ENCODE measurements around the gene DECR2.
A peak's percentile ranks its signal among the peaks of the same experiment; 100 is the strongest.
"Not testable (repeated sequence)": the region's sequence is repeated elsewhere in the genome, so short reads cannot be mapped to it uniquely, and the experiment has no call there.

DECR2 gene

GRCh38 chr16:400061-400591 lies 1.6 kb upstream of the DECR2 start:
- no peak for DNase-seq (ENCODE audit: low read depth, low spot score)

DNA sequence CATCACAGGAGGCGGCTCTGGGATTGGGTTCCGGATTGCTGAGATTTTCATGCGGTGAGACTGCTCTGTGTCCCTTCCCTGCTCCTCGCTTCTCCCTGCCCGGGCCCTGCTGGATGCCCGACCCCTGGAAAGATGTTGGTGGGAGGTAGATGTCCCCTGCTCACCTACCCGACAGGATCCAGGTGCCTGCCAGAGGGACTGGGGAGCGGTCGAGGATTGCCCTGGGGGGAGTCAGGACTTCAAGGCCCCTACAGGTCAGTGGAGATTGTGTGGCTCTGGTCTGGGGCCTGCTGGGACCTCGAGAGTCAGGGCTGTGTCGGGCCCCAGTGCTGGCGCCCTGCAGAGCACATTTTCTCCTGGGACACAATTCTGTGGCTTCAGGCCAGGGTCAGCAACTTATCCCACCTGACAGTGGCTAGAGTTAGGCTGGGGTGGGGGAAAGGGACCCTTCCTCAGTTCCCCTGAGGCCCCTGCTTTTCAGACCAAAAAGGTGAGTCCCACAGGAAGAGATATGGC lies 3.3 kb downstream of the DECR2 start:
- DNase-seq (ENCODE audit: low read depth, low spot score): no peak

DNA sequence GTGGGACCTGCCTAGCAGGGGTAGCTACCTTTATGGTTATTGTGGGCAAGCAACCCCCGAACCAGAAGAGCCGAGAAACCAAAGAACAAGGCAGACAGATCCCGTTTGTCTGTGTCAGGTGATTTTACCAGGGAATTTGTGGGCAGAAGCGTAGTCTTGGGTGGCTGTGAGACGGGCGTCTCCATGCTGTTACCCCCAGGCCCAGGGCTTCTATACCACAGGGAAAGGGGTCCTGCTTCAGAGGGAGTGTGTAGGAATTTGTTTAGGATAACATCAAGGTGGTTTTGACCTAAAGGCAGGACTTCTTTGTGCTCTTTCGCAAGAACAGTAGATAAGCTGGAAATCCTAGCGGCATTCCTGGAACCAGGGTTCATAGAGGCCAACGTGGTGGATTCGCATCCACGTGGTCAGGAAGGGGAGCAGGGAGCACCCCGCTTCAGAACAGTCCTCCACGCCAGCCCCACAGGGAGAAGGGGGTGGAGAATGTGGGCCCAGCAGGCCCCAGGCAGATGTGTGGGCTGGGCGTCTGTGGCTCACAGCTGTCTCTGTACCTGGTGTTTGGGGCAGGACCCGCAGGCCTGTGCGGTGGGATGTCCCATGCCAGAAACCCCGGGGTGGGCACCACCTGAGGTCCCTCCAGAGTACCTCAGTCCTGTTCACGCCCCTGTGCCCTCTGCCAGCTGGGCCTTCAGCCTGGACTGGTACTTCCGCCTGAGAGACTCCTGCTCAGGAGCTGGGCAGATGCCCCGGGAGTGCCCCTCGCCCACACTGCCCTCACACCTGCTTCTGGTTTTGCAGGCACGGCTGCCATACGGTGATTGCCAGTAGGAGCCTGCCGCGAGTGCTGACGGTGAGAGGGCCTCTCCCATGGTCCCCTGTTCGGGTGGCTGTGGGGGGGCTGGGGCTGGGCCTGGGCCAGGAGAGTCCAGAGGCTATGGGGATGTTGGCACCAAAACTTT lies 4.1 kb downstream of the DECR2 start:
- no peak for DNase-seq (ENCODE audit: low read depth, low spot score)

DNA sequence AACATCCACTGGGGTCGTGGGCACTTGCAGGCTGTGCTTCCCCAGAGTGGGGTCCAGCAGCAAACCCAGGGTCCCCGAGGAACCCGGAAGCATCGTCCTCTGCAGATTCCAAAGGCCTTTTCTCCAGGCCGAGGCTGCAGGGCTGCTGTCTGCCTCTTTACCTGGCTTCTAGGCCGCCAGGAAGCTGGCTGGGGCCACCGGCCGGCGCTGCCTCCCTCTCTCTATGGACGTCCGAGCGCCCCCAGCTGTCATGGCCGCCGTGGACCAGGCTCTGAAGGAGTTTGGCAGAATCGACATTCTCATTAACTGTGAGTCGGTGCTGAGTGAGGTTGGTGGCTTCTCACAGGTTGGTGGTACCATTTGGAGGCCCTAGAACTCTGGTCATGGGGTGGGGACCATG lies 5.6 kb downstream of the DECR2 start:
- DNase-seq (ENCODE audit: low read depth, low spot score): no peak

DNA sequence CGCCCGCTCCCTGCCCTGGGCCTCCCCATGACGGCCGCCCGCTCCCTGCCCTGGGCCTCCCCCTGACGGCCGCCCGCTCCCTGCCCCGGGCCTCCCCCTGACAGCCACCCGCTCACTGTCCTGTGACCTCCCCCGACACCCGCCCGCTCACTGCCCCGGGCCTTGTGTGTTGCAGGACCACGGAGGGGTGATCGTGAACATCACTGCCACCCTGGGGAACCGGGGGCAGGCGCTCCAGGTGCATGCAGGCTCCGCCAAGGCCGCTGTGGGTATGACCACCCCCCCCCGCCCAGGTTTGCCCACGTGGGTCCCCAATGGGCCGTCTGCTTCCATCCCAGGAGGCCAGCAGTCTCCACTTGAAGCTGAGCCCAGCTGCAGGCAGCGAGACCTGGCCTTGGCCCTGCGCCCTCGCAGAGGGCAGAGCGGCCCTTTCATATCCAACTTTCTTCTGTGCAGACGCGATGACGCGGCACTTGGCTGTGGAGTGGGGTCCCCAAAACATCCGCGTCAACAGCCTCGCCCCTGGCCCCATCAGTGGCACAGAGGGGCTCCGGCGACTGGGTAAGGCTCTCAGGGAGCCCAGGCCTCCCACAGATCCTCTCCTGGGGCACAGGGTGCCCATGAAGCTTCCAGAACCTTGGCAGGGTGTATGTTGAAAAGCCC lies 9.0 kb downstream of the DECR2 start:
- no peak for DNase-seq (ENCODE audit: low read depth, low spot score)

GRCh38 chr16:411576-412265 lies 10.0 kb downstream of the DECR2 start:
- DNase-seq (ENCODE audit: low read depth, low spot score): no peak

DNA sequence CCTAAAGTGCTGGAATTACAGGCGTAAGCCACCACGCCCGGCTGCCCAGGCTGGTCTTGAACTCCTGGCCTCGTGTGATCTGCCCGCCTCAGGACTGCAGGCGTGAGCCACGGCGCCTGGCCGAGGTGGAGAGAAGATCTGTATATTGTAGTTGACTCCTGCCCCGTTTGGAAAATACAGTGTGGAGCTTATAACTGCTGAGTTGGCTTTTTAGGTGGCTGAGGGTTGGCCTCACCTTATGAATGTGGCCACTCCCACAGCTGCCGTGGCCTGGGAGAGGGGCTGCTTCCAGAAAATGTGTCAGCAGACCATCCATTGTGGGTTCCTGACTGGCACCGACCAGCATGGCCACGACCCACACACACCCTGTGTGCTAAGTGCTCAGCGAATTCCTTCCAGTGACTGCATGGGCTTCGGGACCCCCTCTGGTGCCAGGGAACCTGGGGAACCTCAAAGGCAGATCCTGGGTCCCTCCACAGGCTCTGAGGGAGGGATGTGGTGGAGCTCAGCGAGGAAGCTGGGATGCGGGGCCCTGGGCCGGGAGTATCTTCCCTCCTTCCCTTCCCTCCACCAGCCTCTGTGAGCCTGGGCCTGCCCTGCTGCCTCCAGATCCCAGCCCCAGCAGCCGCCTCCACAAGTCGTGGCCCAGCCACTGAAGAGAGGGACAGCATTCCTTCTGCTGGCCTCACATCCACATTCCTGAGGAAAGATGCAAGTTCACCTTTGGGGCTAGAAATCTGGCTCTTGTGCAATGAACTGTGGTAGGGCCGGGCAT lies 12.9 kb downstream of the DECR2 start:
- DNase-seq (ENCODE audit: low read depth, low spot score): no peak

- not testable (repeated sequence) for DNase-seq (ENCODE audit: low read depth, low spot score)
Observed at GRCh38 chr16:415170-415498, 13.4 kb downstream of the DECR2 start.

DNA sequence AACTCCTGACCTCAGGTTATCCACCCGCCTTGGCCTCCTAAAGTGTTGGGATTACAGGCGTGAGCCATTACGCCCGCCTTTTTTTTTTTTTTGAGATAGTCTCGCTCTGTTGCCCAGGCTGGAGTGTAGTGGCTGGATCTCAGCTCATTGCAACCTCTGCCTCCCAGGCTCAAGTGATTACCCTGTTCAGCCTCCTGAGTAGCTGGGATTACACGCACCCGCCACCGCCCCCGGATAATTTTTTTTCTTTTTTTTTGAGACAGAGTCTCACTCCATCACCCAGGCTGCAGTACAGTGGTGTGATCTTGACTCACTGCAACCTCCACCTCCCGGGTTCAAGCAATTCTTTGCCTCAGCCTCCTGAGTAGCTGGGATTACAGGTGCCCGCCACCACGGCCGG lies 20.5 kb downstream of the DECR2 start:
- not testable (repeated sequence) for DNase-seq (ENCODE audit: low read depth, low spot score)

- DNase-seq (ENCODE audit: low read depth, low spot score): no peak
Observed at GRCh38 chr16:424033-424622, 22.4 kb downstream of the DECR2 start.

DNA sequence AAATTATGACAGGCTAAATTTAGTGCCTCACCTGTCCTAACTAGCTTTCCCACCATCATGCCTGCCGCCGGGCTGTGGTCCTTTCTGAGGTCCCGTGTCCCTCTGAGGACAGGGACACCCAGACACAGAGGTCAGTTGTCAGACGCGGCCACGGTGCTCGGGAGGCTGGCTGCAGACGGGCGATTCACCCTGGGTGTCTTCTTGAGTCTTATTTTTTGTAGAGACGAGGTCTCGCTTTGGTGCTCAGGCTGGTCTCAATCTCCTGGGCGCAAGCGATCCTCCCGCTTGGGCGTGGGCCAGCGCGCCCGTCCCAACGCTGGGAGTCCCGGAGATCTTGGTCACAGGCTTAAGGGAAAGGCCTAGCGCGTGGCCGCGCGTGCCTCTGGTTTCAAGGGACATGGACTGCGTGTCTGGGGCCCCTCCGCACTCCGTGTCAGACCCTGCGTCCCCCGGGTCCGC lies 23.0 kb downstream of the DECR2 start:
- DNase-seq (ENCODE audit: low read depth, low spot score): no peak

GRCh38 chr16:425082-425718 lies 23.5 kb downstream of the DECR2 start, which contains the start of gene RAB11FIP3:
RAB11FIP3 (plus strand) TSS chr16:425649; CDS start chr16:426007, 358 bp downstream.
- DNase-seq (ENCODE audit: low read depth, low spot score): peak; percentile 57

DNA sequence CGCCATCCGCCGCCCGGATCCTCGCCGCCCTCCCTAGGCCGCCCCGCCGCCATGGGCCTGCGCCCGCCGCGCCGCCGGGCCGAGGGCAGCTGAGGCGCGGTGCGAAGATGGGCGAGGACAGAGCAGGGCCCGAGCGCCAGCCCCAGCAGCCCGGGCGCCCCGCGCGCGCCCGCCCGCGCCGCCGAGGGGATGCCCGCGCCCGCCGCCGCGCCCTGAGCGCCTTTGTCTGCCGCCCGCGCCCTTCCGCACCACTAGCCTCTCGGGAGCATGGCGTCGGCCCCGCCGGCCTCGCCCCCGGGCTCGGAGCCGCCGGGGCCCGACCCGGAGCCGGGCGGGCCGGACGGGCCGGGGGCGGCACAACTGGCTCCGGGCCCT lies 24.0 kb downstream of the DECR2 start:
- no peak for DNase-seq (ENCODE audit: low read depth, low spot score)

DNA sequence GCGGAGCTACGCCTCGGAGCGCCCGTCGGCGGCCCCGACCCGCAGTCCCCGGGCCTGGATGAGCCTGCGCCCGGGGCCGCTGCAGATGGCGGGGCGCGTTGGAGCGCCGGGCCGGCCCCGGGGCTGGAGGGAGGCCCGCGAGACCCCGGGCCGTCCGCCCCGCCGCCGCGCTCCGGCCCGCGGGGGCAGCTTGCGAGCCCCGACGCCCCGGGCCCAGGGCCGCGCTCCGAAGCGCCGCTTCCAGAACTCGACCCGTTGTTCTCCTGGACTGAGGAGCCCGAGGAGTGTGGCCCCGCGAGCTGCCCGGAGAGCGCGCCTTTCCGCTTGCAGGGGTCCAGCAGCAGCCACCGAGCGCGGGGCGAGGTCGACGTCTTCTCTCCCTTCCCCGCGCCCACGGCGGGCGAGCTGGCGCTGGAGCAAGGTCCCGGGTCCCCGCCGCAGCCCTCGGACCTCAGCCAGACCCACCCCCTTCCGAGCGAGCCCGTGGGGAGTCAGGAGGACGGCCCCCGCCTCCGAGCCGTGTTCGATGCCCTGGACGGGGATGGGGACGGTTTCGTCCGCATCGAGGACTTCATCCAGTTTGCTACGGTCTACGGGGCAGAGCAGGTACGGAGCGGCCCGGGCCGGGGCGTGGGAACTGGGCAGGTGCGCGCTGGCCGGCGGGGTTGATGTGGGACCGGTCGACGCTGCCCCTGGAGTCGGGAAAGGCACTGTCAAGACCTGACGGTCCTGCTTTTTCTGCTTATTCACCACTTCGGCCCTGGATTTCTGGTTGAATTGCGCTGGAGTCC lies 24.6 kb downstream of the DECR2 start:
- no peak for DNase-seq (ENCODE audit: low read depth, low spot score)

DNA sequence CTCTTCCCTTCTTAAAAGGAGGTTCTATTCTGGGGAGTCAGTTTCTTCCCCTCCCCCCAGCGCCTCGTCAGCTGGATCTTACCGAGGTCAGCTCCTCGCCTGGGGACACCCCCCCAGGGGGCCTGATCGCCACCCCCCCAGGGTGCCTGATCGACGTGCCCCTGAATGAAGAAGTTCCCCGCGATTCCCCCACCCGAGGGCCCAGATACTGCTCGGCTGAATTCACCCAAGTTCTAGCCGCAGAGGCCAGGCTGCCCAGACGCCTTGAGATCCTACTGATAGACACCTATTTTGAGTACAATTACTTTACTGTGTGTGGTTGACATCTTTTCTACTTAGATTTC lies 25.2 kb downstream of the DECR2 start:
- no peak for DNase-seq (ENCODE audit: low read depth, low spot score)

- no peak for DNase-seq (ENCODE audit: low read depth, low spot score)
Observed at GRCh38 chr16:427250-427649, 25.6 kb downstream of the DECR2 start.

- DNase-seq (ENCODE audit: low read depth, low spot score): no peak
Observed at GRCh38 chr16:430904-431303, 29.2 kb downstream of the DECR2 start.

GRCh38 chr16:440627-441026 lies 38.9 kb downstream of the DECR2 start:
- no peak for DNase-seq (ENCODE audit: low read depth, low spot score)

DNA sequence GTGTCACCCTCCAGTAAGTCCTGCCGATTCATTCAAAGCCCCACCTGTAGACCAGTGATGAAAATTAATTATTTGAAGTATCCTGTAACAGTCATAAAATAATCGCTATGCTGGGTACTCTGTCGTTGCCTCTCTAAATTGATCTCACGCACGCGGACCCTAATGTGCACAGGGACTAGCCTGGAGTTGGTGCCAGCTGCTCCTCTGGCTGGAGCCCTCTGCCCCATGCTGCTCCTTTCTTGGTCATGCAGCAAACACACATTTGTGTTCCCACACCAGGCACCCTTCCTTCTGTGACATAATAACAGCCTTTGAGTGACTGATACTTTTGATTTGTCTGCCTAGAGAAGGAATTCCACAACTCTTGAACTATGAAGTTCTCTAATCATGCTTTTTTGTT lies 39.8 kb downstream of the DECR2 start:
- no peak for DNase-seq (ENCODE audit: low read depth, low spot score)

- DNase-seq (ENCODE audit: low read depth, low spot score): no peak
Observed at GRCh38 chr16:442976-443375, 41.3 kb downstream of the DECR2 start.
